LNCaP clone FGC (cell line): Measurements from ENCODE around the gene STIM1.

ENCODE experiments used
- DNase-seq: peaks from one replicate; pipeline ENCODE4 v3.0.0-alpha.2; 2011; ENCODE audit warnings: low read depth
- H3K4me3 ChIP-seq: 2 replicates; pipeline ENCODE4 v1.5.1; 2011; ENCODE audit warnings: mild to moderate bottlenecking, low read depth, low read length, control low read depth
- CTCF ChIP-seq: IDR thresholded peaks from 2 replicates; pipeline ENCODE4 v1.5.1; 2012; ENCODE audit warnings: mild to moderate bottlenecking; ENCODE audit not compliant: control insufficient read depth, insufficient read depth; ENCODE audit errors: extremely low read depth

STIM1 gene

GRCh38 chr11:4064278-4064955, 209.0 kb downstream of the STIM1 start:
- no peak overlapping the region for H3K4me3 ChIP-seq
- TF ChIP-seq CTCF: no peak
- DNase-seq: no peak

GRCh38 chr11:4065086-4065485, 209.6 kb downstream of the STIM1 start:
- H3K4me3 ChIP-seq: no peak overlapping the region
- no peak for DNase-seq
- TF ChIP-seq CTCF: no peak

- no peak overlapping the region for H3K4me3 ChIP-seq
- TF ChIP-seq CTCF: no peak
- DNase-seq: no peak
Measured at GRCh38 chr11:4065601-4066377, 210.3 kb downstream of the STIM1 start.

- no peak for DNase-seq
- H3K4me3 ChIP-seq: no peak overlapping the region
- TF ChIP-seq CTCF: no peak
Measured at GRCh38 chr11:4066910-4067309, 211.4 kb downstream of the STIM1 start.

GRCh38 chr11:4068962-4069361, 213.5 kb downstream of the STIM1 start:
- H3K4me3 ChIP-seq: no peak overlapping the region
- TF ChIP-seq CTCF: no peak
- DNase-seq: no peak

GRCh38 chr11:4071325-4071724, 215.9 kb downstream of the STIM1 start:
- no peak for DNase-seq
- TF ChIP-seq CTCF: no peak
- no peak overlapping the region for H3K4me3 ChIP-seq
